OCI-LY7 (cell line): Measurements from ENCODE around the gene F2RL3. TPM values are rescaled to one million over a fixed set of nuclear protein-coding genes. Genes with fewer than 3 reads are reported as not detected.

ENCODE experiments used
- BruUV-seq: library from RNA; stranded (reverse); fragments of 400-500 nt; replicated peaks from 2 replicates; lab custom pipeline; 2021; lab: Mats Ljungman, UMichigan
- CTCF ChIA-PET: fragments of 300-600 bp; sonication (Branson Sonifier 250); formaldehyde crosslinking; loops from one replicate; lab custom pipeline; 2022; ENCODE audit warnings: antibody characterized with exemption; ENCODE audit not compliant: unreplicated experiment; lab: Charles Lee
- POLR2A ChIA-PET: fragments of 300-600 bp; sonication (Branson Sonifier 250); formaldehyde crosslinking; loops from one replicate; lab custom pipeline; 2022; ENCODE audit warnings: antibody characterized with exemption; lab: Charles Lee
- DNase-seq: peaks from one replicate; pipeline ENCODE4 v3.0.0-alpha.2; 2015; ENCODE audit warnings: low spot score
- H2AFZ ChIP-seq: fragments of 200-600 bp; sonication (generic), shearing (Covaris generic); 2 replicates; pipeline ENCODE4 v1.6.1; 2014; ENCODE audit warnings: mild to moderate bottlenecking, antibody characterized with exemption, low read length, moderate library complexity
- H3K27ac ChIP-seq: fragments of 200-600 bp; sonication (generic); 2 replicates; pipeline ENCODE4 v1.5.1; 2014; ENCODE audit warnings: mixed run types, low read depth, mild to moderate bottlenecking, moderate library complexity, low read length, inconsistent platforms; ENCODE audit not compliant: poor library complexity, severe bottlenecking
- H3K36me3 ChIP-seq: fragments of 200-600 bp; sonication (generic); 2 replicates; pipeline ENCODE4 v1.6.1; 2014; ENCODE audit warnings: mild to moderate bottlenecking, antibody characterized with exemption, low read length, moderate library complexity, mixed read lengths; ENCODE audit not compliant: insufficient read depth
- H3K4me1 ChIP-seq: fragments of 200-600 bp; sonication (generic); 2 replicates; pipeline ENCODE4 v1.5.1; 2014; ENCODE audit warnings: mild to moderate bottlenecking, low read length; ENCODE audit not compliant: insufficient read depth, poor library complexity, severe bottlenecking
- H3K4me2 ChIP-seq: fragments of 200-600 bp; sonication (generic); 2 replicates; pipeline ENCODE4 v1.6.1; 2014; ENCODE audit warnings: mild to moderate bottlenecking, low read length
- H3K4me3 ChIP-seq: fragments of 200-600 bp; sonication (generic); 2 replicates; pipeline ENCODE4 v1.5.1; 2014; ENCODE audit warnings: mild to moderate bottlenecking, low read depth, low read length; ENCODE audit not compliant: poor library complexity, severe bottlenecking
- H3K79me2 ChIP-seq: fragments of 200-600 bp; sonication (generic); 2 replicates; pipeline ENCODE4 v1.6.1; 2016; ENCODE audit warnings: low read depth, mild to moderate bottlenecking, low read length, moderate library complexity, mixed read lengths; ENCODE audit not compliant: insufficient read depth
- H3K9me2 ChIP-seq: fragments of 200-600 bp; sonication (generic); 2 replicates; pipeline ENCODE4 v1.6.1; 2016; ENCODE audit warnings: mild to moderate bottlenecking, low read length, mixed read lengths; ENCODE audit not compliant: insufficient read depth
- H3K9me3 ChIP-seq: fragments of 200-600 bp; sonication (generic); 2 replicates; pipeline ENCODE4 v1.6.1; 2014; ENCODE audit warnings: mild to moderate bottlenecking, mixed run types, low read length, mixed read lengths
- H4K20me1 ChIP-seq: fragments of 200-600 bp; sonication (generic); 2 replicates; pipeline ENCODE4 v1.6.1; 2014; ENCODE audit warnings: mild to moderate bottlenecking, antibody characterized with exemption, low read length, moderate library complexity, mixed read lengths; ENCODE audit not compliant: insufficient read depth
- CTCF ChIP-seq: fragments of 200-600 bp; sonication (generic); conservative IDR thresholded peaks from 2 replicates; pipeline ENCODE4 v1.5.1; 2014; ENCODE audit warnings: mild to moderate bottlenecking, antibody characterized with exemption, low read length, moderate library complexity, mixed read lengths
- EZH2phosphoT487 ChIP-seq: fragments of 200-600 bp; sonication (generic); IDR thresholded peaks from 2 replicates; pipeline ENCODE4 v1.6.1; 2018; ENCODE audit warnings: low read depth, borderline replicate concordance, mild to moderate bottlenecking, mixed run types, antibody characterized with exemption, low read length, moderate library complexity, mixed read lengths
- intact Hi-C: fragments of 100-400 bp; cut with micrococcal nuclease; formaldehyde crosslinking; loops from one replicate; pipeline ENCODE4 v1.10.0; 2022; ENCODE audit not compliant: unreplicated experiment
- total RNA-seq, 2 experiments: library from RNA; depleted of rRNA in 1 of 2; stranded (reverse); fragments of >200 nt in 1 of 2; shearing (Covaris generic) in 1 of 2; gene quantifications; 2 replicates each; pipeline ENCODE4 v1.2.3, GENCODE V29; 2014 to 2022

F2RL3 gene
- total RNA-seq, 2 experiments from 2014 or later: 0.10 TPM; not detected in 1

- Histone ChIP-seq H3K36me3 (no peaks in the 10 kb centered on the region), H3K4me1 (peaks cover 29% of the 10 kb centered on the region), H3K79me2 (no peaks in the 10 kb centered on the region), H3K4me3 (no peak overlapping the region), H3K4me2 (peak overlapping the region; percentile 38; the same call in 1 of the 2 replicates), H4K20me1 (no peaks in the 10 kb centered on the region), H3K9me3 (no peaks in the 10 kb centered on the region), H2AFZ (peak overlapping the region; percentile 76; the same call in 1 of the 2 replicates), H3K9me2 (no peaks in the 10 kb centered on the region), H3K27ac (no peak overlapping the region)
- POLR2A ChIA-PET: no interaction called here
- no peak for TF ChIP-seq CTCF
- TF ChIP-seq EZH2phosphoT487: no peak
- no TSS peak for BruUV-seq
- CTCF ChIA-PET: no interaction called here
- intact Hi-C loops: loop anchor here (10.0 kb wide), 1 partner anchor 351 kb away; the partner anchor contains the start of gene NR2F6
- peak; percentile 65 for DNase-seq
These were observed 4.8 kb downstream of the F2RL3 start for GRCh38 chr19:16893686-16893989.

GRCh38 chr19:16894080-16894479, 5.3 kb downstream of the F2RL3 start:
- BruUV-seq: no TSS peak
- Histone ChIP-seq H3K4me3 (no peak overlapping the region), H2AFZ (peak overlapping the region; percentile 76; the same call in 1 of the 2 replicates), H3K27ac (no peak overlapping the region), H3K36me3 (no peaks in the 10 kb centered on the region), H3K9me2 (no peaks in the 10 kb centered on the region), H3K4me1 (peaks cover 29% of the 10 kb centered on the region), H4K20me1 (no peaks in the 10 kb centered on the region), H3K9me3 (no peaks in the 10 kb centered on the region), H3K79me2 (no peaks in the 10 kb centered on the region), H3K4me2 (peak overlapping the region; percentile 38; the same call in 1 of the 2 replicates)
- intact Hi-C loops: loop anchor here (10.0 kb wide), 1 partner anchor 351 kb away; the partner anchor contains the start of gene NR2F6
- no peak for TF ChIP-seq EZH2phosphoT487
- TF ChIP-seq CTCF: no peak
- CTCF ChIA-PET: no interaction called here
- POLR2A ChIA-PET: no interaction called here
- DNase-seq: peak; percentile 53

- peaks cover 38% of the 10 kb centered on the region for H3K4me1 ChIP-seq
- no peaks in the 10 kb centered on the region for H3K36me3 ChIP-seq
- no peaks in the 10 kb centered on the region for H3K9me2 ChIP-seq
- no peaks in the 10 kb centered on the region for H4K20me1 ChIP-seq
- H3K4me2 ChIP-seq: no peak overlapping the region
- no TSS peak for BruUV-seq
- H2AFZ ChIP-seq: no peak overlapping the region
- H3K4me3 ChIP-seq: no peak overlapping the region
- no peak for DNase-seq
- TF ChIP-seq EZH2phosphoT487 (no peak), CTCF (no peak)
- H3K27ac ChIP-seq: no peak overlapping the region
- ChIA-PET CTCF (no interaction called here), POLR2A (no interaction called here)
- intact Hi-C loops: loop anchor here (5.0 to 10.0 kb wide), 3 partner anchors 68 to 349 kb away; partner anchors contain the start of genes NR2F6 and SIN3B
- no peaks in the 10 kb centered on the region for H3K79me2 ChIP-seq
- H3K9me3 ChIP-seq: no peaks in the 10 kb centered on the region
These were observed 6.8 kb downstream of the F2RL3 start for GRCh38 chr19:16895467-16896145.
